GM18498 (cell line): ENCODE measurements around the gene RND3.

Experiments used
- ATAC-seq: cut with Tn5 transposase; IDR thresholded peaks from one replicate; pipeline ENCODE4 v1.9.1; 2021; ENCODE audit warnings: mild to moderate bottlenecking, moderate library complexity; ENCODE audit not compliant: unreplicated experiment

Gene RND3

GRCh38 chr2:150476809-150477302, 10.6 kb downstream of the RND3 start:
- no peak for ATAC-seq

- ATAC-seq = no peak
Observed at GRCh38 chr2:150476286-150476685, 11.2 kb downstream of the RND3 start.

DNA sequence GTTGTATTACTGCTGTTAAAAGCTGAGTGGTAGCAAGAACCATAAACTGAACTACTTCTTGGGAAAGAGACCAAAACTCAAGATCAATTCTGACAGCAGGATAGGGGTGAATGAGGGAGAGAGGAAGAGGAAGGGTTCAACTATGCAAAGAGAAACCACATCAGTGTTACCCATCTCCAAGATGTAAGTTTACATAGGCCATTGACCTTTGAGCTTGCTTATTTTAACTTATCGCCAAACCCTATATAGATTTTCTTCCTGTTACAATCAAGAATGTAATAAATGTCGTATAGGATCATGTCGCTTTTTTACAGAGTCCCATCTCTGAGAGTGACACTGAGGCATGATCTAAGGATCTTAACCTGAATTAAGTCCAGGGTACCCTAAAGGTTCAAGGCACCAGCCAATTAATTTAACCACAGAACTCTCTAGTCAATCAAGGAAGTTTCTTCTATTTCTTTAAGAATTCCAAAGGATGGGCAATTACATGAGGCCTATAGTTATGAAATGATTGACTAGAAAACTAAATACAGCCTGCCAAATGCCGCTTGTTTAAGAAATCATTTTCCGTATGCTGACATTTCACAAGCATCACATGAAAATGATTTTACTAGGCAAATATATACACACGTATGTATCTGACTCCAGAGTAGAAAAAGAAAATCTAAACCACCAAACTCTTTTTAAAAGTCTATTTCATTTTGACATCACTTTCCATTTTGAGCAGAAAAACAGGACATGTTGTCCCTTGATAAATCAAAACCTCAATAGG, 11.8 kb downstream of the RND3 start:
- no peak for ATAC-seq

GRCh38 chr2:150474326-150475074, 13.0 kb downstream of the RND3 start:
- ATAC-seq = no peak

GRCh38 chr2:150473767-150474166, 13.7 kb downstream of the RND3 start:
- ATAC-seq = no peak

DNA sequence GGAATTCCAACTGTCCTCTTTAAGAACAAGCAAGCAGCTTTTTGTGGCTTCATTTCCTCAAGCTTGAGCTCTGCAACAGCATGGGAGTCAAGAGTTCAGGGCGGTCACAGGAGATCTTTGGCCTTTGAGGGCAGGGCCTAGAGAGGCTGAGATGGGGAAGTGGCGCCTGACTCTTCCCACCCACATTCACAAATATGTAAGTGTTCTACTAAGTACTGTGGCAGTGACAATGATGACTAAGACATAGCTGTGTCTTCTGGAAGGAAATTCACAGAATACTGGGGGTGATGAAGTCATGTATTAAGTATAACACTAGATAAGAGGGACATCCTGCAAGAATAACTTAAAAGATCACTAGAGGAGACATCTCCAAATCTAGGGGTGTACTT, 15.0 kb downstream of the RND3 start:
- peak; percentile 74 for ATAC-seq

DNA sequence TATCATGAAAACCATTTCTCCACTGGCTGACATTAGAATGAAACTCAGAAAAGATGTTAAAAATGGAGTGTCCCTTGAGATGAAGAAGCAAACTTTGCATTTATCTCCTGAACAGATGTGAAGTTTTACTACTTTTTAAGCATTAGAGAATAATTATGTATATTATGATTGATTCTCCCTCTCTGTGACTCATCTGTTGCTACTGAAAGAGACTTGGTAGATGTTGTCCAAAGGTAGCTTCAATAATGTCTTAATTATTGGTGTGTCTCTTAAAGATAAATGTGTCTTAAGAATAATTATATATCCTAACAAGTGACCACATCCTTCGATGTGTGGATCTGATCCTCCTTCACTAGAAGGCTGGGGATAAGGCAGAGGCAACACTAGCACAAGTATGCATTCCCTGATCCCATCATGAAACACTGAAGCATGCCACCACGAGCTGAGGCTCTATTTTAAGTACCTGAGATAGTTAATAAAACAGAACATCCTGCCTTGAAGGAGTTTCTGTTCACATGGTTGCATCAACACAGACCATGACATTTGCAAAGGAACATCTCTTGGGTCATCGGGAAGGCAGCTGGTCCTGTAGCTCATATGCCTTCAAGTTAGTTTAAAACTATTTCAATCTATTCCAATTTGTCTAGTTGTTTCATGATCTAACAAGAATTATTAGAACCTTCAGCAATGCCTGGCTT, 15.5 kb downstream of the RND3 start:
- ATAC-seq = peak; percentile 14

DNA sequence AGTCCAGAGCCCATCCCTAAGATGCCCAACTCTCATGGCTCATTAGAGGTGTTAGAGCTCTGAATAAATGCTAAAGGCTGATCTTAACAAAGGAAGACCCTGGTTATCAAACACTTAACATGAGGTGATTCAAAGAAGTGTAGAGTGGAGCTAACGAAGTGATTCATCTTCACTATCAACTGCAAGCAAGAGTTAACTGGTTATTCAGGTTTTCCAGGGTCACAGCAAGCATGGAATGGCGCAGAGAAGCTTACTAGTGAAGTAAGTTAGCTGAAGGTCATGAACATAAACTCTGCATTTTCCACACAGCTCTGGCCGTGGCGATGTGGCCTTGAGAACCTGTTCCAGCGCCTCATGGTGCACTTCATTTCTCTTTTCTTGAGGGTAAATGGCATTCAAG, 17.0 kb downstream of the RND3 start:
- ATAC-seq = no peak

GRCh38 chr2:150469706-150470274, 17.7 kb downstream of the RND3 start:
- no peak for ATAC-seq

DNA sequence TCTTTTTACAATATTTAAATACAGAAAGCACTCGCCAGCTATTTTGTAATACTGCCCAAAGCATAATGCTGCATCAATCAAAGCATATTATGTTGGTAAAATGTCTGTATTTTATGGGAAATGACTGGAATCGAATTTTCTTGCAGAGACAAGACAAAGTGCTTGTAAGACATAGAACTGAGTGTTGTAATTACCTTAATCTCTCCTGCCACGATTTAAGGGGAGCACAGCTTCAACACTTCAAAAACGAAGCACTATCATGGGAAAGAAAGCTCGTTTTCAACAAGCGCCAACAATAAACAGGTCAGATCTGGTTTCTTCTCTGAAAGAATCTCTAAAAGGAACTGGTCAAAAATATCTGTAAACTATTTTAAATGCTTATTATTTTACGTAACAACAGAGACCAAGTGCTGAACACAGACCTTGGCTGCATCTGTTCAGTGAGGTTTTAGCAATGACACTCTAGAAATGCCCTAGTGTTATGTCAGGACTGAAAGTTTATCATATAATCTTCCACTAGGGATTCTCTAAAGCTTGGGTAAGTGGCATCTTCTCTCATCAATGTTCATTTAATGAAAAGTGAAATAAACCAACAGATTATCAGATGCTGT, 19.0 kb downstream of the RND3 start:
- ATAC-seq = no peak

DNA sequence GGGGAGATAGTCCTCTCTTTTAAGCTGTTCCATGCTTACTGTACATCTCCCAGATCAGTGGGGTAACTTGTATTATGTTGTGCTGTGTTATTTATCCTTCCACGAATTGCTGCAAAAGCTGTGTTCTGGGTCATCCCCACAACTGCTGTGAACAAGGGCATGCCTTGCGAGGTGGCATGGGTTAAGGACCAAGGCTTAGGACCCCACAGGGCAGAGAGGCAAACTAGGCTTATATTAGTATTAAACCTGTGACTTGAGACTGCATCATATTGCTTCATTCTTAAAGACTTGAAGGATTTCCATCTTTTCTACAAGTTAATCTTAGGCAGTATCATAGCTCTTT, 19.9 kb downstream of the RND3 start:
- no peak for ATAC-seq

DNA sequence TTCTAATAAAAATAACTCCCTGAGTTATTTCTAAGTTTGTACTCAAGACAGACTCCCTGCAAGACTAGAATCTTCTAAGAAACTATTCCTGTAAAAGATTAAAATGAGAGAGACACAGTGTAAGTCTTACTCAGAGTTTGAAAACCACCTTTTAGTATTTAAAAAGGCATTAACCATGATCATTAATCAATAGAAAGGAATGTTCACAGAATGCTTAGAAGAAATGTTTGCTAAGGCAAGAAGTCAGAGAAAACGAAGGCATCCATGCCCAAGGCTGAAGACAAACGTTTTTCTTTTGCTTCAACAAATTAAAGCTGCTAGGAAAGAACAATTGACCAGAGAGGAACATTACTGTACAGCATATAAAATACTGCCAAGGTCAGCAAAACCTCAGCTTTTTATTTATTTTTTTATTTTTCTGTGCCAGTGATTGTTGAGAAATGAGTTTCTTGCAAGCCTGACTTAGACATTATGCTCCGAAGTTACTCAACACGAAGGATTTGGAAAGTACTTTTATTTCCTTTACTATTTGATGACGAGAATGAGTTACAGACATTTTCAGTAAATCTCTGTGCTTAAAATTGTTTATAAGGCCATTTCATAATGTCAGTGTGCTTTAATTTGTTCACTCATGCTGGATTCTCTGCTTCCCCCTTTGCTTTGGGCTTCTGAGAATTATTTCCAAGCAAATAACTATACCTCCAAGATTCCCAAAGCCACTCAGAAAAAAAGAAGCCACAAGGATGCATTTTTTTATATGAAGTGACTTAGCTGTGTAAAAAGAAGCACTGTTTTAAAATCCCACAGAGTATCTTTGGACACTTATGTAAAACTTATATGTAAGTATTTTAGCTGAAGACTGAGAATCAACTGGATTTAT, 20.5 kb downstream of the RND3 start:
- no peak for ATAC-seq

DNA sequence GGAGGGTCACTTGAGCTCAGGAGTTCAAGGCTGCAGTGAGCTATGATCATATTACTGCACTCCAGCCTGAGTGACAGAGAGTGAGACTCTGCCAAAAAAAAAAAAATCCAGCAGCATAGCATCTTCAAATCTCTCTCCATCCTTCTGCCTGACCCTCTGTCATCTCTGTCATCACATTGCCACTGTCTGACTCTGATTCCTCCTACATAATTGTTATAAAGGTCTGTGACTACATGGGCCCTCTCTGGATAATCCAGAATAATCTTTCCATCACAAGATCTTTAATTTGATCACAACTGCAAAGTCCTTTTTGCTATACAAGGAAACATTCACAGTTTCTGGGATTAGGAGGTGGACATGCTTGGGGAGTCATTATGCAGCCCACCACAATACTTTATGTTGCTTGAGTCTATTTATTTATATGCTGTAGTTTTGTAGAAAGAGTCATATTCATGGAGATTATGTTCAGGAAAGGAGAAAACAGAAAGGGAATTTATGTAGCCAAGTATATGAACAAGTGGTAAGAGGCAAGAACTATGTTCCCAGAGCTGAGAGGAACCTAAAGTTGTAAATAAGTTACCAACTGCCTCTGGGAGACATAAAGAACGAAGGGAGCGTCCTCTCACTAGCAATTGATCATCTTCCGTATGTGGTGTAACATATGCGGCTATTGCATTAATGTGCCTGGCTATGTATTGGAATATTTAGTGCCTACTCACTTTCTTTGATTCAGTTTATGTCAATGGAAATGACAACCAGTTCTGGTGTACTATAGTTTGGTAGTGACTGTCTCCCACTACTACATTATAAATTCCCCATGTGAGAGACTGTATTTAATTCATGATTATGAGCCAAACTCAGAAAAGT, 21.5 kb downstream of the RND3 start:
- ATAC-seq = no peak

DNA sequence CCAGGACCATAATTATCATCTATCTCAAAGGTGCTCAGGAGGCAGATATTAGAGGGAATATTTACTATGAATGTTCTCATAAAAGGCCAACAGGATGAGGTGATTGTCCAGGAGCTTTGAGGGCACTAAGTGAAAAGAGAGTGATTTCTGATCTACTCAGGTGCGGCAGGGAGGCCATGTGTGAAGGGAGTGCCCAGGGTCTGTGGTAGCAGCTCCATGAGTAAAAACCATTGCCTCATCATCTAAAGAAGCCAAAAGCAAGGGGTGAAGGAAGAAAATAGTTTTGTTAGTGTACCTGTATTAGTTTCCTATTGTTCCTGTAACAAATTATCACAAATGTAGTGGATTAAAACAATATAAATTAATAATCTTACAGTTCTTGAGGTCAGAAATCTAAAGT, 22.5 kb downstream of the RND3 start:
- ATAC-seq = no peak

GRCh38 chr2:150464270-150464669, 23.2 kb downstream of the RND3 start:
- no peak for ATAC-seq

DNA sequence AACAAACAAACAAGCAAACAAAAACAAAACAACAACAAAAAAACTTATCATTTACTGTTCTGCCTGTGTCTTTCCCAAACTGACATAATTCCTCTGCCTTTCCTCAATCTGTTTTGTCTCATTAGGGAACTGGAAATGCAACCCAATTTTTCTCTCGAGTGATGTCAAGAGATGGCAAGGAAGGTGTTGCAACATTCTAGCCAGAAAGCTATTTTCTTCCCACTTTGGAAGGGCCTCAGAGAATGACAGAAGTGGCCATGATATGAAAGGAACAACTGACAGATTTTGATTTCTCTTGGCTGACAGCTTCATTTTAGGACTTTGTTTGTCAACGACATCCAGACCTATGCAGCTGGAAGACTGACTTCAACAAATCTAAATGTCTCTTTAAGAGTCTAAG, 24.7 kb downstream of the RND3 start:
- no peak for ATAC-seq

GRCh38 chr2:150459281-150459680, 28.2 kb downstream of the RND3 start:
- no peak for ATAC-seq

- ATAC-seq = no peak
Observed at GRCh38 chr2:150450765-150451164, 36.7 kb downstream of the RND3 start.

- ATAC-seq = no peak
Observed at GRCh38 chr2:150449856-150450255, 37.6 kb downstream of the RND3 start.
